Measurements from ENCODE around the gene TNFRSF8.

DNA sequence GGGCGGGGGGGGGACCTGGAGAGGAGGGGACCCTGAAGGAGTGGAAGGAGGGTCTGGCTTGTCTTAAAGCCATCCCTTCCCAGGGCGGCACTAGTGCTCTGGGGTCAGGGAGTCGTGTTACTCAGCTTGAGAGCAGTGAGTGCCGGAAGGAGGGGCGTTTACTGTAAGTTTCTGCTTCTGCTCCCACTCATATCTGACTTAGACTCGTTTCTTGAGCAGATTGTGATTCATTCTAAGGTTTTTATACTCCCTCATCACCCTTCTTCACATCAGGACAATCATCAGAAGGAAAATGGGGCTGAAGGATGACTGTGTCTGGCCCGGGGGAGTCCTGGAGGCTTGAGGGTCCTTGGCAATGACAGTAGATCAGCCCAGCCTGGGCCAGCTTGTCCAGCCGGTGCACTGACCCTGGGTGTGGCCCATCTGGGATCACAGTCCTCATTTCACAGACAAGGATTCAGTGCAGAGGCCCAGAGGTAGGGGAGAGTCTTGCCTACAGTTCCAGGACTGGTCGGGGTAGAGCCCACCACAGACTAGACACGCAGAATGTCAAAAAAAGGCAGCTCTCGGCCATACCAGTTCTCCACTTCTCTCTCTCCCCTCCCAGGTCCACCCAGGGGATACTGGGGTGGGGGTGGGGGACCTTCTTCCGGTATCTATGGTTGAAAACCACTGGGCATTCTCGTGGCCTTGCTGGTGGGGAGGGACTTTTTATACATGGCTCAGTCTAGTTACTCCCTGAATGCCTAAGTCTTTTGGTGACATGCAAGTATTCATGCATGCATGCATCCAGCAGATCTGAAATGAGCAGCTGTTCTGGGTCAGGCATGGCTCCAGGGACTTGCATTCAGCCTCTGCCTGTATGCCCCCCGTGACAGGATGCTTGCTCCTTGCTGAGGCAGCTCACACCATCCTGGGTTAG lies 5.1 kb downstream of the TNFRSF8 start:
- TF ChIP-seq CTCF (IDR thresholded peaks at IDR 0.05 in 2 of 3, conservative IDR thresholded peaks at IDR 0.05 in 1 of 3; ENCODE audit: insufficient read depth in 2 of 3, low read depth in 1 of 3, low read length in 3 of 3): no peak
- no peak for TF ChIP-seq SMARCC2 (IDR thresholded peaks at IDR 0.05; ENCODE audit: low read depth)
- TF ChIP-seq EZH2 (IDR thresholded peaks at IDR 0.05; ENCODE audit: borderline replicate concordance, low read depth, low read length): no peak
- TF ChIP-seq, protein P1, sequence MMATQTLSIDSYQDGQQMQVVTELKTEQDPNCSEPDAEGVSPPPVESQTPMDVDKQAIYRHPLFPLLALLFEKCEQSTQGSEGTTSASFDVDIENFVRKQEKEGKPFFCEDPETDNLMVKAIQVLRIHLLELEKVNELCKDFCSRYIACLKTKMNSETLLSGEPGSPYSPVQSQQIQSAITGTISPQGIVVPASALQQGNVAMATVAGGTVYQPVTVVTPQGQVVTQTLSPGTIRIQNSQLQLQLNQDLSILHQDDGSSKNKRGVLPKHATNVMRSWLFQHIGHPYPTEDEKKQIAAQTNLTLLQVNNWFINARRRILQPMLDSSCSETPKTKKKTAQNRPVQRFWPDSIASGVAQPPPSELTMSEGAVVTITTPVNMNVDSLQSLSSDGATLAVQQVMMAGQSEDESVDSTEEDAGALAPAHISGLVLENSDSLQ (IDR thresholded peaks at IDR 0.05): no peak
- TF ChIP-seq MYC (IDR thresholded peaks at IDR 0.05; ENCODE audit: low read depth, low read length): no peak
- TF ChIP-seq MYC (CRISPR knock-in tag; IDR thresholded peaks at IDR 0.05; ENCODE audit: borderline replicate concordance, low read depth): no peak
- TF ChIP-seq, protein P2, sequence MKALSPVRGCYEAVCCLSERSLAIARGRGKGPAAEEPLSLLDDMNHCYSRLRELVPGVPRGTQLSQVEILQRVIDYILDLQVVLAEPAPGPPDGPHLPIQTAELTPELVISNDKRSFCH (CRISPR knock-in tag; IDR thresholded peaks at IDR 0.05): no peak
- TF ChIP-seq, protein P2 (tag; IDR thresholded peaks at IDR 0.05): no peak
- TF ChIP-seq MLLT1 (IDR thresholded peaks at IDR 0.05): no peak
- no peak for TF ChIP-seq ZNF174 (CRISPR knock-in tag; IDR thresholded peaks at IDR 0.05)
- TF ChIP-seq KLF13 (tag; IDR thresholded peaks at IDR 0.05; ENCODE audit: borderline replicate concordance, low read depth): no peak
- TF ChIP-seq, protein P3, sequence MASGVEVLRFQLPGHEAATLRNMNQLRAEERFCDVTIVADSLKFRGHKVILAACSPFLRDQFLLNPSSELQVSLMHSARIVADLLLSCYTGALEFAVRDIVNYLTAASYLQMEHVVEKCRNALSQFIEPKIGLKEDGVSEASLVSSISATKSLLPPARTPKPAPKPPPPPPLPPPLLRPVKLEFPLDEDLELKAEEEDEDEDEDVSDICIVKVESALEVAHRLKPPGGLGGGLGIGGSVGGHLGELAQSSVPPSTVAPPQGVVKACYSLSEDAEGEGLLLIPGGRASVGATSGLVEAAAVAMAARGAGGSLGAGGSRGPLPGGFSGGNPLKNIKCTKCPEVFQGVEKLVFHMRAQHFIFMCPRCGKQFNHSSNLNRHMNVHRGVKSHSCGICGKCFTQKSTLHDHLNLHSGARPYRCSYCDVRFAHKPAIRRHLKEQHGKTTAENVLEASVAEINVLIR (CRISPR knock-in tag; IDR thresholded peaks at IDR 0.05): no peak
- TF ChIP-seq NR3C1 (CRISPR knock-in tag; IDR thresholded peaks at IDR 0.05): no peak
- TF ChIP-seq SAP30 (IDR thresholded peaks at IDR 0.05; ENCODE audit: borderline replicate concordance, insufficient read depth, low read depth, low read length, poor library complexity, severe bottlenecking): no peak
- TF ChIP-seq, protein P4, sequence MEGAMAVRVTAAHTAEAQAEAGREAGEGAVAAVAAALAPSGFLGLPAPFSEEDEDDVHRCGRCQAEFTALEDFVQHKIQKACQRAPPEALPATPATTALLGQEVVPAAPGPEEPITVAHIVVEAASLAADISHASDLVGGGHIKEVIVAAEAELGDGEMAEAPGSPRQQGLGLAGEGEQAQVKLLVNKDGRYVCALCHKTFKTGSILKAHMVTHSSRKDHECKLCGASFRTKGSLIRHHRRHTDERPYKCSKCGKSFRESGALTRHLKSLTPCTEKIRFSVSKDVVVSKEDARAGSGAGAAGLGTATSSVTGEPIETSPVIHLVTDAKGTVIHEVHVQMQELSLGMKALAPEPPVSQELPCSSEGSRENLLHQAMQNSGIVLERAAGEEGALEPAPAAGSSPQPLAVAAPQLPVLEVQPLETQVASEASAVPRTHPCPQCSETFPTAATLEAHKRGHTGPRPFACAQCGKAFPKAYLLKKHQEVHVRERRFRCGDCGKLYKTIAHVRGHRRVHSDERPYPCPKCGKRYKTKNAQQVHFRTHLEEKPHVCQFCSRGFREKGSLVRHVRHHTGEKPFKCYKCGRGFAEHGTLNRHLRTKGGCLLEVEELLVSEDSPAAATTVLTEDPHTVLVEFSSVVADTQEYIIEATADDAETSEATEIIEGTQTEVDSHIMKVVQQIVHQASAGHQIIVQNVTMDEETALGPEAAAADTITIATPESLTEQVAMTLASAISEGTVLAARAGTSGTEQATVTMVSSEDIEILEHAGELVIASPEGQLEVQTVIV (CRISPR knock-in tag; IDR thresholded peaks at IDR 0.05; ENCODE audit: borderline replicate concordance): no peak
